ENCODE results near the gene EPYC. TPM values are rescaled to one million over a fixed set of nuclear protein-coding genes. Genes with fewer than 3 reads are reported as not detected.
A peak's percentile ranks its signal among the peaks of the same experiment; 100 is the strongest.

Gene EPYC
- total RNA-seq, 3 donors from 2014 or later = not detected

GRCh38 chr12:91003737-91004136 lies 1.0 kb downstream of the EPYC start:
- H3K4me3 ChIP-seq = no peak overlapping the region
- H3K4me1 ChIP-seq = no peaks in the 10 kb centered on the region
- H3K27ac ChIP-seq = no peak overlapping the region
- H3K27me3 ChIP-seq = no peaks in the 10 kb centered on the region
- intact Hi-C loops (cut with DNase I; ENCODE audit: low total_unique reads) = no loop called here
- no peaks in the 10 kb centered on the region for H3K9me3 ChIP-seq
- no peaks in the 10 kb centered on the region for H3K36me3 ChIP-seq
- no peak for DNase-seq (ENCODE audit: low spot score in 2 of 2)
- no peak for TF ChIP-seq CTCF (IDR thresholded peaks at IDR 0.05)
- no peak for TF ChIP-seq POLR2A (IDR thresholded peaks at IDR 0.05)
- TF ChIP-seq POLR2AphosphoS5 (IDR thresholded peaks at IDR 0.05) = no peak

GRCh38 chr12:91001306-91001705 lies 3.5 kb downstream of the EPYC start:
- TF ChIP-seq POLR2A (IDR thresholded peaks at IDR 0.05) (no peak), POLR2AphosphoS5 (IDR thresholded peaks at IDR 0.05) (no peak), CTCF (IDR thresholded peaks at IDR 0.05) (no peak)
- no peak overlapping the region for H3K27ac ChIP-seq
- no peak overlapping the region for H3K4me3 ChIP-seq
- H3K9me3 ChIP-seq = no peaks in the 10 kb centered on the region
- H3K4me1 ChIP-seq = no peaks in the 10 kb centered on the region
- H3K27me3 ChIP-seq = no peaks in the 10 kb centered on the region
- no peaks in the 10 kb centered on the region for H3K36me3 ChIP-seq
- intact Hi-C loops (cut with DNase I; ENCODE audit: low total_unique reads) = no loop called here
- DNase-seq (ENCODE audit: low spot score in 2 of 2) = no peak

GRCh38 chr12:90999966-91000365 lies 4.8 kb downstream of the EPYC start:
- intact Hi-C loops (cut with DNase I; ENCODE audit: low total_unique reads) = loop anchor here (1.0 to 2.0 kb wide), 2 partner anchors 9 to 41 kb away; no protein-coding TSS in a partner anchor
- H3K9me3 ChIP-seq = no peaks in the 10 kb centered on the region
- no peaks in the 10 kb centered on the region for H3K36me3 ChIP-seq
- H3K27ac ChIP-seq = no peak overlapping the region
- TF ChIP-seq POLR2A (IDR thresholded peaks at IDR 0.05) (no peak), POLR2AphosphoS5 (IDR thresholded peaks at IDR 0.05) (no peak), CTCF (IDR thresholded peaks at IDR 0.05) (no peak)
- no peaks in the 10 kb centered on the region for H3K4me1 ChIP-seq
- no peak for DNase-seq (ENCODE audit: low spot score in 2 of 2)
- H3K4me3 ChIP-seq = no peak overlapping the region
- H3K27me3 ChIP-seq = no peaks in the 10 kb centered on the region

- Histone ChIP-seq H3K27ac (no peak overlapping the region), H3K4me3 (no peak overlapping the region), H3K9me3 (no peaks in the 10 kb centered on the region), H3K27me3 (no peaks in the 10 kb centered on the region), H3K4me1 (no peaks in the 10 kb centered on the region), H3K36me3 (no peaks in the 10 kb centered on the region)
- DNase-seq (ENCODE audit: low spot score in 2 of 2) = no peak
- TF ChIP-seq POLR2AphosphoS5 (IDR thresholded peaks at IDR 0.05) (no peak), CTCF (IDR thresholded peaks at IDR 0.05) (no peak), POLR2A (IDR thresholded peaks at IDR 0.05) (no peak)
- intact Hi-C loops (cut with DNase I; ENCODE audit: low total_unique reads) = loop anchor here (2.0 kb wide), 1 partner anchor 41 kb away; no protein-coding TSS in a partner anchor
Observed at GRCh38 chr12:90999527-90999926, 5.2 kb downstream of the EPYC start.

- DNase-seq (ENCODE audit: low spot score in 2 of 2) = no peak
- H3K9me3 ChIP-seq = no peaks in the 10 kb centered on the region
- H3K4me1 ChIP-seq = no peaks in the 10 kb centered on the region
- TF ChIP-seq CTCF (IDR thresholded peaks at IDR 0.05) (no peak), POLR2A (IDR thresholded peaks at IDR 0.05) (no peak)
- no peaks in the 10 kb centered on the region for H3K27me3 ChIP-seq
- H3K27ac ChIP-seq = no peak overlapping the region
- peak overlapping the region in 1 of 3 donors; percentile 34 for H3K4me3 ChIP-seq
- intact Hi-C loops (cut with DNase I; ENCODE audit: low total_unique reads) = no loop called here
- no peaks in the 10 kb centered on the region for H3K36me3 ChIP-seq
Observed at GRCh38 chr12:90995010-90995409, 9.8 kb downstream of the EPYC start.

All from breast epithelium (tissue), 4 donors.